ENCODE results near the gene NTN1.

The NTN1 gene

DNA sequence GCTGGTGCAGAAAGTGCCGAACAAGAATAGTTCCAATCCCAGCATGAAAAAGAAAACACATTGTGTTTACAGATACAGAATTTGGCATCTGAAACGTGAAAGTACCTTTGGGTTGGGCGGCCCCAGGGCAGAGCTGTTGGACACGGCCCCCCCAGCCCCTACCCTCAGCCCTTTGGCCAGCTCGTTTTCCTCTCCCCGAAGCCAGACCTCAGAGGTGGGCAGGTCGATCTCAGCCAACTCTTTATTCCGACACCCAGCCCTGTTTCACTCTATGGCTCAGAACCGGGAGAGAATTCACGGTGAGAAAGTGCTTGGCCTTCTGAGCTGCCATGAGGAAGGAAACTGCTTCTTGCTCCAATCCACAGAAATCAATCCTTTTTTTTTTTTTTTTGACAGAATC is 11.3 kb downstream of the NTN1 start:
- no peak for DNase-seq
- Histone ChIP-seq H3K4me1 (ENCODE audit: control extremely low read depth in 1 of 4, control insufficient read depth in 4 of 4, insufficient read depth in 4 of 4, low read length in 3 of 4) (peaks cover 0 to 15% (median 3%) of the 10 kb centered on the region in 4 experiments), H3K4me3 (ENCODE audit: control insufficient read depth in 1 of 7, extremely low read depth in 1 of 7, insufficient read depth in 4 of 7, low read depth in 2 of 7, low read length in 6 of 7) (no peak overlapping the region), H3K27ac (ENCODE audit: insufficient read depth in 1 of 2, low read depth in 1 of 2, low read length in 2 of 2, poor library complexity in 1 of 2, severe bottlenecking in 2 of 2) (no peak overlapping the region), H3K36me3 (ENCODE audit: control insufficient read depth in 4 of 4, insufficient read depth in 4 of 4, low read length in 3 of 4) (no peaks in the 10 kb centered on the region), H3K27me3 (replicated peaks in 2 of 5; ENCODE audit: control insufficient read depth in 4 of 5, insufficient read depth in 5 of 5, low read length in 4 of 5) (peaks cover 0 to 2% (median 0%) of the 10 kb centered on the region in 5 experiments), H3K9me3 (ENCODE audit: control extremely low read depth in 1 of 5, control insufficient read depth in 4 of 5, insufficient read depth in 2 of 5, low read depth in 1 of 5, low read length in 4 of 5) (no peaks in the 10 kb centered on the region)
- ChIA-PET POLR2A (no interaction called here), CTCF (no interaction called here)
- 84% methylated on average over 10 of the region's 10 CpGs for WGBS (ENCODE audit: insufficient coverage)

DNA sequence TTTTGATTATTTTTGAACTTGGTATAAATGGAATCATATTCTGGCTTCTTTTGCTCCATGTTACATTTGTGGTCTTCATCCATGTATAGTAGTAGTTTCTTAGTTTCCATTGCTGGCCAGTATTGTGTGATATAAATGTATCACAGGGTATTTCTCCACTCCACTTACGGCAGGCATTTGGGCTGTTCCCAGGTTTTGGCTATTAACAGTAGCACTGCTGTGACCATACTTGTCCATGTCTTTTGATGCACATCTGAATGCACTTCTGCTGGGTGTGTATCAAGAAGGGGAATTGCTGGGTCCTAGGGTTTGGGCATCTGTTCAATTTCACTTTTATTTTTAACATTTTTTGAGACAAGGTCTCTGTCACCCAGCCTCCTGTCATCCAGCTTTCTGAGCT is 13.9 kb downstream of the NTN1 start:
- H3K4me3 ChIP-seq (ENCODE audit: control insufficient read depth in 1 of 7, extremely low read depth in 1 of 7, insufficient read depth in 4 of 7, low read depth in 2 of 7, low read length in 6 of 7) = no peak overlapping the region
- H3K4me1 ChIP-seq (ENCODE audit: control extremely low read depth in 1 of 4, control insufficient read depth in 4 of 4, insufficient read depth in 4 of 4, low read length in 3 of 4) = peaks cover 0 to 24% (median 8%) of the 10 kb centered on the region in 4 experiments
- WGBS (ENCODE audit: insufficient coverage) = 100% methylated on average over 1 of the region's 1 CpG
- H3K36me3 ChIP-seq (ENCODE audit: control insufficient read depth in 4 of 4, insufficient read depth in 4 of 4, low read length in 3 of 4) = no peaks in the 10 kb centered on the region
- CTCF ChIA-PET = interaction anchor here (0.9 kb wide), 1 partner anchor 10 kb away, joined by 3 read pairs; no protein-coding TSS in a partner anchor
- H3K27ac ChIP-seq (ENCODE audit: insufficient read depth in 1 of 2, low read depth in 1 of 2, low read length in 2 of 2, poor library complexity in 1 of 2, severe bottlenecking in 2 of 2) = no peak overlapping the region
- peaks cover 0 to 7% (median 3%) of the 10 kb centered on the region in 5 experiments for H3K9me3 ChIP-seq (ENCODE audit: control extremely low read depth in 1 of 5, control insufficient read depth in 4 of 5, insufficient read depth in 2 of 5, low read depth in 1 of 5, low read length in 4 of 5)
- no peaks in the 10 kb centered on the region for H3K27me3 ChIP-seq (replicated peaks in 2 of 5; ENCODE audit: control insufficient read depth in 4 of 5, insufficient read depth in 5 of 5, low read length in 4 of 5)
- no peak for DNase-seq
- POLR2A ChIA-PET = no interaction called here

DNA sequence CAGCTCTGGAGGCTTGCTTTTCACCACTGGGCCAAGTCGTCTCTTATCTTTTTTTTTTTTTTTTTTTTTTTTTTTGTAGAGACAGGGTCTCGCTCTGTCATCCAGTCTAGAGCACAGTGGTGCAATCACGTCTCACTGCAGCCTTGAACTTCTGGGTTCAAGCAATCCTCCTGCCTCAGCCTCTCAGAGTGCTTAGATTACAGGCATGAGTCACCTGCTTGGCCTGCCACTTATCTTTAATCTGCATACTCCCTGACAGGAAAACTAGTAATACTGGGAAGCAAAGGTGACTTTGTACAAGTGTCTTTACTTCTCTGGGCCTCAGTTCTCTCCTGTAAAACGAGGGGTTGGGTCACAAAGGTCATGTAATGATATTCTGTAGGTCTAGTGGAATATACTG is 15.0 kb downstream of the NTN1 start:
- H3K27me3 ChIP-seq (replicated peaks in 2 of 5; ENCODE audit: control insufficient read depth in 4 of 5, insufficient read depth in 5 of 5, low read length in 4 of 5) = no peaks in the 10 kb centered on the region
- H3K9me3 ChIP-seq (ENCODE audit: control extremely low read depth in 1 of 5, control insufficient read depth in 4 of 5, insufficient read depth in 2 of 5, low read depth in 1 of 5, low read length in 4 of 5) = peaks cover 0 to 12% (median 3%) of the 10 kb centered on the region in 5 experiments
- DNase-seq = no peak
- ChIA-PET CTCF (no interaction called here), POLR2A (no interaction called here)
- H3K27ac ChIP-seq (ENCODE audit: insufficient read depth in 1 of 2, low read depth in 1 of 2, low read length in 2 of 2, poor library complexity in 1 of 2, severe bottlenecking in 2 of 2) = no peak overlapping the region
- peaks cover 0 to 24% (median 8%) of the 10 kb centered on the region in 4 experiments for H3K4me1 ChIP-seq (ENCODE audit: control extremely low read depth in 1 of 4, control insufficient read depth in 4 of 4, insufficient read depth in 4 of 4, low read length in 3 of 4)
- no peak overlapping the region for H3K4me3 ChIP-seq (ENCODE audit: control insufficient read depth in 1 of 7, extremely low read depth in 1 of 7, insufficient read depth in 4 of 7, low read depth in 2 of 7, low read length in 6 of 7)
- no peaks in the 10 kb centered on the region for H3K36me3 ChIP-seq (ENCODE audit: control insufficient read depth in 4 of 4, insufficient read depth in 4 of 4, low read length in 3 of 4)
- 76% methylated on average over 3 of the region's 4 CpGs for WGBS (ENCODE audit: insufficient coverage)

DNA sequence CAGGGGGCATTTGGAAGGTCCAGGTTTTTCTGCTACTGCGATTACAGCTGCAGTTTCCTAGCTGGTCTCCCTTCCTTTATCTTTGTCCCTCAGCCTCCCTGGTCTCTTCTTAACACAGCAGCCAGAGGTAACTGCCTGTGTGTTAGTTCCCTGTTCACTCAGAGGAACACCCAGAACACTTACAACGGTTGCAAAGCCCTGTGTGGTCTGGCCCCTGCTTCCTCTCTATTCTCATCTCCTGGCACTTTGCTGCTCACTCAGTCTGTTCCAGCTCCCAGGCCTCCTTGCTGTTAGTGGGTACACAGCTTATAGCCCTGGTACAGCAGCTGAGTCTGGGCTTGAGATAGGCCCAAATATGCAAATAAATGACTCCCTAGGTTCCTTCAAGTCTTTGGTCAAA is 16.4 kb downstream of the NTN1 start:
- ChIA-PET CTCF (interaction anchor here (0.5 kb wide), 1 partner anchor 1283 kb away, joined by 3 read pairs; no protein-coding TSS in a partner anchor), POLR2A (no interaction called here)
- Histone ChIP-seq H3K9me3 (ENCODE audit: control extremely low read depth in 1 of 5, control insufficient read depth in 4 of 5, insufficient read depth in 2 of 5, low read depth in 1 of 5, low read length in 4 of 5) (peaks cover 0 to 12% (median 3%) of the 10 kb centered on the region in 5 experiments), H3K27ac (ENCODE audit: insufficient read depth in 1 of 2, low read depth in 1 of 2, low read length in 2 of 2, poor library complexity in 1 of 2, severe bottlenecking in 2 of 2) (peak overlapping the region; percentile 6 to 35), H3K4me1 (ENCODE audit: control extremely low read depth in 1 of 4, control insufficient read depth in 4 of 4, insufficient read depth in 4 of 4, low read length in 3 of 4) (peaks cover 0 to 24% (median 8%) of the 10 kb centered on the region in 4 experiments), H3K36me3 (ENCODE audit: control insufficient read depth in 4 of 4, insufficient read depth in 4 of 4, low read length in 3 of 4) (no peaks in the 10 kb centered on the region), H3K27me3 (replicated peaks in 2 of 5; ENCODE audit: control insufficient read depth in 4 of 5, insufficient read depth in 5 of 5, low read length in 4 of 5) (no peaks in the 10 kb centered on the region), H3K4me3 (ENCODE audit: control insufficient read depth in 1 of 7, extremely low read depth in 1 of 7, insufficient read depth in 4 of 7, low read depth in 2 of 7, low read length in 6 of 7) (peak overlapping the region in 1 of 7 experiments; percentile 0)
- peak in 2 of 3 donors; percentile 50 to 68 for DNase-seq
- WGBS (ENCODE audit: insufficient coverage) = 0% methylated on average over 2 of the region's 2 CpGs

DNA sequence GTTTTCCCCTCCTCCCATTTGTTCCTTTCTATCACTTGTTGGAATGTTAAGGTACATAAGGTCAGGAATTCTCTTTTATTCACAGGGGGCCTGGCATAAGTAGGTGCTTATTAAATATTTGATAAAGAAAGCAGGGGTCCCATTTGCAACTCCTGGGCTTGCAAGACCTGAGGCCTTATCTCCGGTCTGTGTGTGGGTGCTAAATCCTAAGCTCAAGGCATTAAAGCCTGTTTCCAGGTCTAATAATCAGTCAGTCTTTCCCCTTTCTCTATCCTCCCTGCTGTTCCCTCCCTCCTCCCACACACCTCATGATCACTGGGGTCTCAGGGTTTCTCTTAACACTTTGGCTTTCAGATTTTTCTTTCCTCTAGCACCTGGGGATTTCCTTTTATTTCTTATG is 17.1 kb downstream of the NTN1 start:
- ChIA-PET CTCF (no interaction called here), POLR2A (no interaction called here)
- no peaks in the 10 kb centered on the region for H3K27me3 ChIP-seq (replicated peaks in 2 of 5; ENCODE audit: control insufficient read depth in 4 of 5, insufficient read depth in 5 of 5, low read length in 4 of 5)
- WGBS (ENCODE audit: insufficient coverage) = 88% methylated on average over 1 of the region's 1 CpG
- H3K9me3 ChIP-seq (ENCODE audit: control extremely low read depth in 1 of 5, control insufficient read depth in 4 of 5, insufficient read depth in 2 of 5, low read depth in 1 of 5, low read length in 4 of 5) = peaks cover 0 to 12% (median 3%) of the 10 kb centered on the region in 5 experiments
- no peak overlapping the region for H3K4me3 ChIP-seq (ENCODE audit: control insufficient read depth in 1 of 7, extremely low read depth in 1 of 7, insufficient read depth in 4 of 7, low read depth in 2 of 7, low read length in 6 of 7)
- no peaks in the 10 kb centered on the region for H3K36me3 ChIP-seq (ENCODE audit: control insufficient read depth in 4 of 4, insufficient read depth in 4 of 4, low read length in 3 of 4)
- no peak for DNase-seq
- peaks cover 0 to 24% (median 8%) of the 10 kb centered on the region in 4 experiments for H3K4me1 ChIP-seq (ENCODE audit: control extremely low read depth in 1 of 4, control insufficient read depth in 4 of 4, insufficient read depth in 4 of 4, low read length in 3 of 4)
- H3K27ac ChIP-seq (ENCODE audit: insufficient read depth in 1 of 2, low read depth in 1 of 2, low read length in 2 of 2, poor library complexity in 1 of 2, severe bottlenecking in 2 of 2) = peak overlapping the region in 1 of 2 experiments; percentile 35

DNA sequence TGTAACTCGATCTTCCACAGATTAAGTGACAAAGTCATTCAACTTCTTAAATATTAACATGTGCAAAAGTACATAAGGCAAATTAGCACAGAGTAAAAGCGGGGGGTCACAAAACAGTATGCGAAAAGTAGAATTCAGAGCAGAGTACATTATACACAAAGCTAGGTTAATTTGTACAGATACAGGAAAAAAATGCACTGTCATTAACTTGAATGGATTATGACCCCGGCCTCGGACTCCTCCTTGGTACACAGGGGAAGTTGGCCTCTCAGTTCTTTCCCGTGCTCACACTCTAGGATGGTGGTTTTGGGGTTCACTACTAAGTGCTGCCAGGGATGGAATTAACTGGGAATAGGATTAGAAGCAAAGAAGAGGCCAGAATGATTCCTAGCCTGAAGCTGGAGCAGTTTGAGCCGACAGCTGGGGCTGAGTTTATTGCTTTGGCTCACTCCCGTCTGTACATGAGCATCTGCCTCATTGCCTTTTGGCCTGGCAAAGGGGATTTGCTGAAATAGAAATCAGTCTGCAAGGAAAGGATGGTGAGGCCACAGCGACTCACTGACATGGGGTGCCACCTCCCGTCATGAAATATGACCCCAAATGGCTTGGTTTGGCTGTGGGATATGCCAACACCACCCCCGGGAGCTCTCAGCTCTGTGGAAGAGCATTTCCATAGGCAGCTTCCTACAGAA is 23.6 kb downstream of the NTN1 start:
- CTCF ChIA-PET = interaction anchor here (1.4 kb wide), 1 partner anchor 43 kb away, joined by 3 read pairs; no protein-coding TSS in a partner anchor
- POLR2A ChIA-PET = no interaction called here
- WGBS (ENCODE audit: insufficient coverage) = 82% methylated on average over 8 of the region's 11 CpGs
- no peak overlapping the region for H3K4me3 ChIP-seq (ENCODE audit: control insufficient read depth in 1 of 7, extremely low read depth in 1 of 7, insufficient read depth in 4 of 7, low read depth in 2 of 7, low read length in 6 of 7)
- no peaks in the 10 kb centered on the region for H3K27me3 ChIP-seq (replicated peaks in 2 of 5; ENCODE audit: control insufficient read depth in 4 of 5, insufficient read depth in 5 of 5, low read length in 4 of 5)
- H3K9me3 ChIP-seq (ENCODE audit: control extremely low read depth in 1 of 5, control insufficient read depth in 4 of 5, insufficient read depth in 2 of 5, low read depth in 1 of 5, low read length in 4 of 5) = peaks cover 0 to 13% (median 8%) of the 10 kb centered on the region in 5 experiments
- peaks cover 0 to 4% (median 0%) of the 10 kb centered on the region in 4 experiments for H3K4me1 ChIP-seq (ENCODE audit: control extremely low read depth in 1 of 4, control insufficient read depth in 4 of 4, insufficient read depth in 4 of 4, low read length in 3 of 4)
- no peaks in the 10 kb centered on the region for H3K36me3 ChIP-seq (ENCODE audit: control insufficient read depth in 4 of 4, insufficient read depth in 4 of 4, low read length in 3 of 4)
- no peak for DNase-seq
- H3K27ac ChIP-seq (ENCODE audit: insufficient read depth in 1 of 2, low read depth in 1 of 2, low read length in 2 of 2, poor library complexity in 1 of 2, severe bottlenecking in 2 of 2) = no peak overlapping the region

DNA sequence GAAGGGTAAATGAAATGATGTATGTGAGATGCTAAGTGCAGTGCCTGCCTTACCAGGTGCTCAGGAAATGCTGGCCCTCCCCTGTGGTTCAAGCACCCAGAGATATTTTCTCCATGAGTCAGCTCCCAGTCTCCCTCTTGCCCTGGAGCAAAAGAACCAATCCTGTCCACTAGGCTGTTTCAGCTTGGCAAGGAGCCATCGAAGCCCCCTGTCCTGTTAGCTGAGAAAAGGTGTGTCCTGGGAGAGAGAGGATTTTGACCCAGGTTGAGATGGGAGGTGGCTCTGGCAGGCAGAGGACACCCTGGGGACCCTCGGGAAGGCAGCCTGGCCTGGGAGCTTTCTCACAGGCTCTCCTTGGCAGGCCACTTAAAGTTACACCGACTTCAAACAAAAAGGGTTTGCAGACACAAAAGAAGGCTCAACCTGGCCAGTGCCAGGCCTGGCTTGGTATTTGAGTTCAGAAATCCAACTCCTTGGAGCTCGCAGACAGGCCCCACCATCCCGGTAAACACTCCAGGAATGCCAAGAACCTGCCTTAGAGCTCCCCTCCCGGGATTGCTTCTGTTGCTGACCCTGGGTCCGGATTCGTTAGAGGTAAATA is 29.6 kb downstream of the NTN1 start:
- H3K36me3 ChIP-seq (ENCODE audit: control insufficient read depth in 4 of 4, insufficient read depth in 4 of 4, low read length in 3 of 4) = no peaks in the 10 kb centered on the region
- CTCF ChIA-PET = no interaction called here

More for the DNA sequence above, 29.6 kb downstream of the NTN1 start:
- Histone ChIP-seq H3K9me3 (ENCODE audit: control extremely low read depth in 1 of 5, control insufficient read depth in 4 of 5, insufficient read depth in 2 of 5, low read depth in 1 of 5, low read length in 4 of 5) (peaks cover 0 to 8% (median 3%) of the 10 kb centered on the region in 5 experiments), H3K27me3 (replicated peaks in 2 of 5; ENCODE audit: control insufficient read depth in 4 of 5, insufficient read depth in 5 of 5, low read length in 4 of 5) (no peaks in the 10 kb centered on the region), H3K4me3 (ENCODE audit: control insufficient read depth in 1 of 7, extremely low read depth in 1 of 7, insufficient read depth in 4 of 7, low read depth in 2 of 7, low read length in 6 of 7) (no peak overlapping the region), H3K27ac (ENCODE audit: insufficient read depth in 1 of 2, low read depth in 1 of 2, low read length in 2 of 2, poor library complexity in 1 of 2, severe bottlenecking in 2 of 2) (no peak overlapping the region), H3K4me1 (ENCODE audit: control extremely low read depth in 1 of 4, control insufficient read depth in 4 of 4, insufficient read depth in 4 of 4, low read length in 3 of 4) (no peaks in the 10 kb centered on the region)
- WGBS (ENCODE audit: insufficient coverage) = 100% methylated on average over 6 of the region's 8 CpGs
- POLR2A ChIA-PET = no interaction called here
- no peak for DNase-seq

Measured in common myeloid progenitor, CD34-positive (primary cell).